ENCODE data around the gene UPK1A. TPM values are rescaled to one million over a fixed set of nuclear protein-coding genes. Genes with fewer than 3 reads are reported as not detected.

Gene UPK1A
- total RNA-seq, result 1 to 10 TPM; 1.2 to 1.8 TPM

GRCh38 chr19:35666251-35666913, at the start of gene UPK1A:
Gene UPK1A, plus strand, starts transcription at chr19:35666517. Its CDS starts 296 bp downstream, at chr19:35666813.
- no peak within 1 kb of the TSS for H3K4me3 Mint-ChIP-seq
- intact Hi-C loops (cut with DNase I, micrococcal nuclease), result no loop called here
- H3K36me3 Mint-ChIP-seq (ENCODE audit: low read depth), result peaks cover 17% of the 10 kb centered on the region
- ChIA-PET POLR2A (no interaction called here), CTCF (interaction anchor here (0.5 to 1.2 kb wide), 3 partner anchors 11 to 23 kb away, joined by 3 to 4 read pairs (median 3); no protein-coding TSS in a partner anchor)
- no peaks in the 10 kb centered on the region for H3K9me3 Mint-ChIP-seq (ENCODE audit: low read depth)
- DNase-seq (no peak), ATAC-seq (no peak)
- peaks cover 8% of the 10 kb centered on the region for H3K27me3 Mint-ChIP-seq
- H3K27ac Mint-ChIP-seq, result peak within 1 kb of the TSS; percentile 60
- no peaks in the 10 kb centered on the region for H3K4me1 Mint-ChIP-seq

DNA sequence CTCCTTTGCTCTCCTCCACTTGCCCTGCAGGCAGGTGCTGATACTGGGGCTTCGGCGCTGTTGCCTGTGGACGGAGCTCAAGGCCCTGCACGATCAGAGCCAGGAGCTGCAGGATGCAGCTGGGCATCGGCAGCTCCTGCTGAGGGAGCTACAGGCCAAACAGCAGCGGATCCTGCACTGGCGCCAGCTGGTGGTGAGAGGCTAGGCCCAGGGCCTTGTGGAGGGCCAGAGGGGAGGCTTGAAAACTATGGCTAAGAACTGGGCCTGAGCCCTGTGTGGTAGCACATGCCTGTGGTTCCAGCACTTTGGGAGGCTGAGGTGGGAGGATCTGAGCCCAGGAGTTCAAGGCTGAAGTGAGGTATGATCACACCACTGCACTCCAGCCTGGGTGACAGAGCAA, 47.5 kb upstream of the UPK1A start:
- CTCF ChIA-PET, result no interaction called here
- ATAC-seq (no peak), DNase-seq (no peak)
- no peak overlapping the region for H3K27ac Mint-ChIP-seq
- H3K27me3 Mint-ChIP-seq, result no peaks in the 10 kb centered on the region
- peaks cover under 1% of the 10 kb centered on the region for H3K4me1 Mint-ChIP-seq
- H3K36me3 Mint-ChIP-seq (ENCODE audit: low read depth), result peaks cover 24% of the 10 kb centered on the region
- POLR2A ChIA-PET, result no interaction called here
- intact Hi-C loops (cut with DNase I, micrococcal nuclease), result no loop called here
- no peak overlapping the region for H3K4me3 Mint-ChIP-seq
- no peaks in the 10 kb centered on the region for H3K9me3 Mint-ChIP-seq (ENCODE audit: low read depth)

- no peak for ATAC-seq
- Mint-ChIP-seq H3K9me3 (ENCODE audit: low read depth) (no peaks in the 10 kb centered on the region), H3K36me3 (ENCODE audit: low read depth) (peaks cover 24% of the 10 kb centered on the region), H3K27ac (no peak overlapping the region), H3K4me3 (no peak overlapping the region), H3K27me3 (no peaks in the 10 kb centered on the region), H3K4me1 (no peaks in the 10 kb centered on the region)
- POLR2A ChIA-PET, result no interaction called here
- no peak for DNase-seq
- intact Hi-C loops (cut with DNase I, micrococcal nuclease), result no loop called here
- CTCF ChIA-PET, result no interaction called here
Measured at GRCh38 chr19:35619290-35619923, 46.9 kb upstream of the UPK1A start.

DNA sequence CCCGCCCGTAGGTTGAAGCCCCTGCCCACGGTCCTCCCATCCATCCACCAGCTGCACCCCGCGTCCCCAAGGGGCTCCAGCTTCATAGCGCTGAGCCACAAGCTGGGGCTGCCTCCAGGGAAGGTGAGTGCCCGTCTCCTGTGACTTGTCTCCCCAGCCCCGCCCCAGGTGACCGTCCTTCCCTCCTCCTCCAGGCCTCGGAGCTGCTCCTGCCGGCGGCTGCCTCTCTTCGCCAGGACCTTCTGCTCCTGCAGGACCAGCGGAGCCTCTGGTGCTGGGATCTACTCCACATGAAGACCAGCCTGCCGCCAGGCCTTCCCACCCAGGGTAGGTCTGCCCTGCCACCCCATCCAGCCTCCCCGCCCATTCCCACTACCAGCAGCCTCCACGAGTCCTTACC, 46.3 kb upstream of the UPK1A start:
- no peaks in the 10 kb centered on the region for H3K4me1 Mint-ChIP-seq
- CTCF ChIA-PET, result no interaction called here
- H3K27ac Mint-ChIP-seq, result no peak overlapping the region
- intact Hi-C loops (cut with DNase I, micrococcal nuclease), result no loop called here
- H3K36me3 Mint-ChIP-seq (ENCODE audit: low read depth), result peaks cover 23% of the 10 kb centered on the region
- no peaks in the 10 kb centered on the region for H3K27me3 Mint-ChIP-seq
- no peak overlapping the region for H3K4me3 Mint-ChIP-seq
- POLR2A ChIA-PET, result no interaction called here
- no peak for DNase-seq
- H3K9me3 Mint-ChIP-seq (ENCODE audit: low read depth), result no peaks in the 10 kb centered on the region
- no peak for ATAC-seq

- intact Hi-C loops (cut with DNase I, micrococcal nuclease), result no loop called here
- DNase-seq (no peak), ATAC-seq (no peak)
- ChIA-PET CTCF (no interaction called here), POLR2A (no interaction called here)
- no peaks in the 10 kb centered on the region for H3K4me1 Mint-ChIP-seq
- H3K9me3 Mint-ChIP-seq (ENCODE audit: low read depth), result no peaks in the 10 kb centered on the region
- no peak overlapping the region for H3K4me3 Mint-ChIP-seq
- no peaks in the 10 kb centered on the region for H3K27me3 Mint-ChIP-seq
- peaks cover 16% of the 10 kb centered on the region for H3K36me3 Mint-ChIP-seq (ENCODE audit: low read depth)
- H3K27ac Mint-ChIP-seq, result no peak overlapping the region
Measured at GRCh38 chr19:35621708-35622107, 44.6 kb upstream of the UPK1A start.

GRCh38 chr19:35622750-35623149, 43.6 kb upstream of the UPK1A start:
- ChIA-PET CTCF (interaction anchor here (0.6 kb wide), 1 partner anchor 75 kb away, joined by 3 read pairs; no protein-coding TSS in a partner anchor), POLR2A (no interaction called here)
- Mint-ChIP-seq H3K4me3 (no peak overlapping the region), H3K36me3 (ENCODE audit: low read depth) (peaks cover 14% of the 10 kb centered on the region), H3K27me3 (no peaks in the 10 kb centered on the region), H3K27ac (no peak overlapping the region), H3K9me3 (ENCODE audit: low read depth) (no peaks in the 10 kb centered on the region), H3K4me1 (no peaks in the 10 kb centered on the region)
- no peak for DNase-seq
- intact Hi-C loops (cut with DNase I, micrococcal nuclease), result no loop called here
- no peak for ATAC-seq

DNA sequence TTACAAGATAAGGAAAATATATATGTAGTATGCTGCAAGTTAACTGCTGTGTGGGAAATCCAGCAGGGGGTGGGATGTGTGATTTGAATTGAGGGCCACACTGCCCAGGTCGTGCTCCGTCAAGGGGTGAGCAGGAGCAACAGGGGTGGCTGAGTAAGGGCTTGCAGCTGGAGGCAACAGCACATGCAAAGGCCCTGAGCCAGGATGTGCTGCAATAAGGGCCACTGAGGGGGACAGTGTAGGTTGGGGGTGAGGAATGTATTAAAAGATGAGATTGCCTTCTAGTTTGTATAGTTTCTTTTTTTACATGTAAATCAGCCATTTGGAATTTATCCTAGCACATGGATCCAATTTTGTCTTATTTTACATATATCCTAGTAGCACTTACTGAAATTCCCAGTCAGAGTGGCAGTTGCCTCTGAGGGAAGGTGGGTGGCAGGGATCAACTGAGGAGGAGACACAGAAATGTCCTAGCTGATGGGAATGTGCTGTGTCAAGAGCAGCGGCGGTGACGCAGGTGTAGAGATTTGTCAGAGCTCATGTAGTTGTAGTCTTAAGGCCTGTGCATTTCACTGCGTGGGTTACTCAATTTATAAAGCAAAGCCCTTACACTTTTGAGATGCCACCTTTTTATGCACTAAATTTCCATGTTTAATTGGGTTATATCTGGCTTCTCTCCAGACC, 42.8 kb upstream of the UPK1A start:
- Mint-ChIP-seq H3K27ac (no peak overlapping the region), H3K4me1 (peaks cover 4% of the 10 kb centered on the region), H3K9me3 (ENCODE audit: low read depth) (no peaks in the 10 kb centered on the region), H3K36me3 (ENCODE audit: low read depth) (peaks cover 13% of the 10 kb centered on the region), H3K4me3 (no peak overlapping the region), H3K27me3 (no peaks in the 10 kb centered on the region)
- POLR2A ChIA-PET, result interaction anchor here (0.6 kb wide), 1 partner anchor 25 kb away, joined by 3 read pairs; the partner anchor contains the start of gene COX6B1
- no peak for ATAC-seq
- CTCF ChIA-PET, result no interaction called here
- intact Hi-C loops (cut with DNase I, micrococcal nuclease), result no loop called here
- no peak for DNase-seq

- POLR2A ChIA-PET, result interaction anchor here (0.7 to 0.8 kb wide), 2 partner anchors 16 to 293 kb away, joined by 3 read pairs; partner anchors contain the start of gene HAUS5
- H3K27ac Mint-ChIP-seq, result peak overlapping the region; percentile 98
- H3K27me3 Mint-ChIP-seq, result no peaks in the 10 kb centered on the region
- H3K4me3 Mint-ChIP-seq, result peak overlapping the region; percentile 98
- intact Hi-C loops (cut with DNase I, micrococcal nuclease), result loop anchor here (1.0 to 5.0 kb wide), 11 partner anchors 15 to 487 kb away; partner anchors contain the start of genes HAUS5 (in 2 of the 2), TMEM147 (in 2 of the 2), COX6B1 (in 1 of the 2) and TBCB (in 1 of the 2)
- DNase-seq, result no peak
- CTCF ChIA-PET, result no interaction called here
- peaks cover 12% of the 10 kb centered on the region for H3K4me1 Mint-ChIP-seq
- peak; percentile 24 for ATAC-seq
- H3K9me3 Mint-ChIP-seq (ENCODE audit: low read depth), result no peaks in the 10 kb centered on the region
- peaks cover 32% of the 10 kb centered on the region for H3K36me3 Mint-ChIP-seq (ENCODE audit: low read depth)
Measured at GRCh38 chr19:35628264-35628564, 38.1 kb upstream of the UPK1A start.

- CTCF ChIA-PET, result interaction anchor here (0.7 kb wide), 1 partner anchor 73 kb away, joined by 3 read pairs; no protein-coding TSS in a partner anchor
Measured at GRCh38 chr19:35628565-35629331, 37.6 kb upstream of the UPK1A start, which contains the start of gene RBM42. Gene RBM42, plus strand, starts transcription at chr19:35629036. Its CDS starts 118 bp downstream, at chr19:35629154.

GRCh38 chr19:35629332-35629633, 37.0 kb upstream of the UPK1A start:
- Mint-ChIP-seq H3K4me3 (peak overlapping the region; percentile 98), H3K27ac (peak overlapping the region; percentile 98), H3K4me1 (peaks cover 12% of the 10 kb centered on the region), H3K27me3 (no peaks in the 10 kb centered on the region), H3K36me3 (ENCODE audit: low read depth) (peaks cover 36% of the 10 kb centered on the region), H3K9me3 (ENCODE audit: low read depth) (no peaks in the 10 kb centered on the region)
- ChIA-PET CTCF (interaction anchor here (0.7 kb wide), 1 partner anchor 73 kb away, joined by 3 read pairs; no protein-coding TSS in a partner anchor), POLR2A (no interaction called here)
- intact Hi-C loops (cut with DNase I, micrococcal nuclease), result loop anchor here (1.0 to 5.0 kb wide), 2 partner anchors 82 to 302 kb away; partner anchors contain the start of gene TMEM147 (in 1 of the 2)
- ATAC-seq (no peak), DNase-seq (peak; percentile 12)

More at GRCh38 chr19:35628565-35629331, 37.6 kb upstream of the UPK1A start, which contains the start of gene RBM42:
- Mint-ChIP-seq H3K4me3 (peak within 1 kb of the TSS; percentile 98), H3K36me3 (ENCODE audit: low read depth) (peaks cover 34% of the 10 kb centered on the region), H3K4me1 (peaks cover 12% of the 10 kb centered on the region), H3K9me3 (ENCODE audit: low read depth) (no peaks in the 10 kb centered on the region), H3K27me3 (no peaks in the 10 kb centered on the region), H3K27ac (peak within 1 kb of the TSS; percentile 98)
- intact Hi-C loops (cut with DNase I, micrococcal nuclease), result loop anchor here (1.0 to 5.0 kb wide), 12 partner anchors 15 to 487 kb away; partner anchors contain the start of genes HAUS5 (in 2 of the 2), TMEM147 (in 2 of the 2), COX6B1 (in 1 of the 2) and TBCB (in 1 of the 2)
- POLR2A ChIA-PET, result interaction anchor here (0.7 to 0.8 kb wide), 2 partner anchors 16 to 292 kb away, joined by 3 read pairs; partner anchors contain the start of gene HAUS5
- DNase-seq (peak; percentile 97), ATAC-seq (peak; percentile 100)

Data from activated CD4-positive, alpha-beta T cell treated with anti-CD3 and anti-CD28 coated beads for 36 hours (primary cell).